Panc1 (cell line): Measurements from ENCODE around the gene EIF4E.

Experiments
- CTCF ChIP-seq: fragments of 450-650 bp; IDR thresholded peaks from 2 replicates; pipeline ENCODE4 v1.5.1; 2017; ENCODE audit warnings: mild to moderate bottlenecking
- POLR2AphosphoS5 ChIP-seq: IDR thresholded peaks from 2 replicates; pipeline ENCODE4 v1.6.1; 2012; ENCODE audit warnings: mild to moderate bottlenecking, low read depth, low read length, moderate library complexity
- SIN3A ChIP-seq: IDR thresholded peaks from 2 replicates; pipeline ENCODE4 v1.6.1; 2012; ENCODE audit warnings: low read depth, mild to moderate bottlenecking, low read length, moderate library complexity, borderline replicate concordance; ENCODE audit not compliant: insufficient read depth
- TCF7L2 ChIP-seq: IDR thresholded peaks from 2 replicates; pipeline ENCODE4 v1.6.1; 2011; ENCODE audit warnings: mild to moderate bottlenecking, low read depth, low read length, inconsistent platforms
- TF ChIP-seq, protein P1 (sequence below), 2 experiments: IDR thresholded peaks; 2 replicates each; pipeline ENCODE4 v1.6.1; 2011 to 2012; ENCODE audit warnings: low read depth in 2 of 2, control low read depth in 1 of 2, low read length in 1 of 2, mild to moderate bottlenecking in 1 of 2, moderate library complexity in 1 of 2; ENCODE audit not compliant: insufficient read depth in 1 of 2

DNA sequence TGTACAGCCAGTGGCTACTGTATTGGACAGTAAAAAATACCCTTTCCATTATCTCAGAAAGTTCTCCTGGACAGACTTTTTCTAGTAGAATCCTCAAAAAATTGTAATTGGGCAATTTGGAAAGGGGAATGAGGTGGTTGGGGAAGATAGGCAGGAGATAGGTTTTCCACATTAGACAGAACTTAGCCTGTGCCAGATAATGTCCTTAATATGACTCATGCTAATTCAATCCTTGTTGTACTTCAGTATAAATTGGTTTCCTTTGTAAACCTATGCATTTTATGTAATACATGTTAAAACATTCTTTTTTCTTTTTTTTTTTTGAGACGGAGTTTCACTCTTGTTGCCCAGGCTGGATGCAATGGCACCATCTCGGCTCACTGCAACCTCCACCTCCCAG, 8.9 kb downstream of the EIF4E start:
- TF ChIP-seq CTCF = no peak
- no peak for TF ChIP-seq POLR2AphosphoS5
- TF ChIP-seq TCF7L2 = no peak
- TF ChIP-seq, protein P1, sequence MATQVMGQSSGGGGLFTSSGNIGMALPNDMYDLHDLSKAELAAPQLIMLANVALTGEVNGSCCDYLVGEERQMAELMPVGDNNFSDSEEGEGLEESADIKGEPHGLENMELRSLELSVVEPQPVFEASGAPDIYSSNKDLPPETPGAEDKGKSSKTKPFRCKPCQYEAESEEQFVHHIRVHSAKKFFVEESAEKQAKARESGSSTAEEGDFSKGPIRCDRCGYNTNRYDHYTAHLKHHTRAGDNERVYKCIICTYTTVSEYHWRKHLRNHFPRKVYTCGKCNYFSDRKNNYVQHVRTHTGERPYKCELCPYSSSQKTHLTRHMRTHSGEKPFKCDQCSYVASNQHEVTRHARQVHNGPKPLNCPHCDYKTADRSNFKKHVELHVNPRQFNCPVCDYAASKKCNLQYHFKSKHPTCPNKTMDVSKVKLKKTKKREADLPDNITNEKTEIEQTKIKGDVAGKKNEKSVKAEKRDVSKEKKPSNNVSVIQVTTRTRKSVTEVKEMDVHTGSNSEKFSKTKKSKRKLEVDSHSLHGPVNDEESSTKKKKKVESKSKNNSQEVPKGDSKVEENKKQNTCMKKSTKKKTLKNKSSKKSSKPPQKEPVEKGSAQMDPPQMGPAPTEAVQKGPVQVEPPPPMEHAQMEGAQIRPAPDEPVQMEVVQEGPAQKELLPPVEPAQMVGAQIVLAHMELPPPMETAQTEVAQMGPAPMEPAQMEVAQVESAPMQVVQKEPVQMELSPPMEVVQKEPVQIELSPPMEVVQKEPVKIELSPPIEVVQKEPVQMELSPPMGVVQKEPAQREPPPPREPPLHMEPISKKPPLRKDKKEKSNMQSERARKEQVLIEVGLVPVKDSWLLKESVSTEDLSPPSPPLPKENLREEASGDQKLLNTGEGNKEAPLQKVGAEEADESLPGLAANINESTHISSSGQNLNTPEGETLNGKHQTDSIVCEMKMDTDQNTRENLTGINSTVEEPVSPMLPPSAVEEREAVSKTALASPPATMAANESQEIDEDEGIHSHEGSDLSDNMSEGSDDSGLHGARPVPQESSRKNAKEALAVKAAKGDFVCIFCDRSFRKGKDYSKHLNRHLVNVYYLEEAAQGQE (IDR thresholded peaks at IDR 0.05; ENCODE audit: insufficient read depth in 1 of 2, low read depth in 2 of 2, low read length in 1 of 2) = no peak
- TF ChIP-seq SIN3A = no peak
